H1 (cell line): ENCODE results near the gene GALNT9. TPM values are rescaled to one million over a fixed set of nuclear protein-coding genes. Genes with fewer than 3 reads are reported as not detected.

ENCODE experiments used
- BACH1 ChIP-seq: IDR thresholded peaks from 2 replicates; pipeline ENCODE4 v1.6.1; 2012; ENCODE audit warnings: low read length, improper control_type of control experiment
- BRCA1 ChIP-seq: IDR thresholded peaks from 2 replicates; pipeline ENCODE4 v1.6.1; 2012; ENCODE audit warnings: low read depth, low read length, improper control_type of control experiment
- CBX8 ChIP-seq: fragments of 300-800, 300-1000 bp; sonication (generic); IDR thresholded peaks from 2 replicates; pipeline ENCODE4 v1.7.1; 2016; ENCODE audit warnings: low read depth, low read length, borderline replicate concordance
- CREB1 ChIP-seq: IDR thresholded peaks from 2 replicates; pipeline ENCODE4 v1.6.1; 2012; ENCODE audit warnings: inconsistent platforms
- EGR1 ChIP-seq: IDR thresholded peaks from 2 replicates; pipeline ENCODE4 v1.6.1; 2011; ENCODE audit warnings: low read depth, low read length, borderline replicate concordance
- EP300 ChIP-seq, 2 experiments: IDR thresholded peaks; 1 replicate in 1 of 2; 2 replicates in 1 of 2; pipeline ENCODE4 v1.6.1; 2011 to 2012; ENCODE audit warnings: low read depth in 2 of 2, low read length in 2 of 2, mild to moderate bottlenecking in 2 of 2, borderline replicate concordance in 1 of 2, inconsistent platforms in 1 of 2, moderate library complexity in 1 of 2
- GABPA ChIP-seq: IDR thresholded peaks from 2 replicates; pipeline ENCODE4 v1.6.1; 2011; ENCODE audit warnings: mild to moderate bottlenecking, low read length, moderate library complexity, borderline replicate concordance; ENCODE audit not compliant: insufficient read depth
- POLR2A ChIP-seq, 2 experiments: IDR thresholded peaks; 1 replicate in 1 of 2; 2 replicates in 1 of 2; pipeline ENCODE4 v1.6.1; 2011; ENCODE audit warnings: low read depth in 2 of 2, low read length in 2 of 2, mild to moderate bottlenecking in 2 of 2; ENCODE audit errors: control extremely low read depth in 1 of 2
- RAD21 ChIP-seq, 2 experiments: IDR thresholded peaks in 1 of 2; conservative IDR thresholded peaks in 1 of 2; 2 replicates each; pipeline ENCODE4 v1.6.1; 2011; ENCODE audit warnings: low read depth in 2 of 2, low read length in 2 of 2, improper control_type of control experiment in 1 of 2, inconsistent platforms in 1 of 2, mild to moderate bottlenecking in 1 of 2, moderate library complexity in 1 of 2
- SIX5 ChIP-seq: IDR thresholded peaks from 2 replicates; pipeline ENCODE4 v1.6.1; 2011; ENCODE audit warnings: mild to moderate bottlenecking, low read depth, low read length
- polyA plus RNA-seq, 7 experiments: library from polyadenylated mRNA; depleted of rRNA in 3 of 7; stranded (reverse) in 5 of 7; unstranded in 2 of 7; fragments of >200 nt in 5 of 7; fragments of 200-250 nt in 2 of 7; gene quantifications; 1 replicate in 5 of 7; 2 replicates in 1 of 7; 4 replicates in 1 of 7; pipeline versions ENCODE4 v1.2.1 to v1.2.3, GENCODE V29; 2011 to 2013; ENCODE audit warnings: missing spikeins in 2 of 7, mixed read lengths in 2 of 7
- total RNA-seq: library from RNA; stranded (reverse); fragmentation: NEBNext Ultra II Directional; extraction: Animal tissue kit (Norgen Biotek cat#: 25700); gene quantifications from 2 replicates; pipeline ENCODE4 v1.2.1, GENCODE V29; 2021
- TF ChIP-seq, protein P1 (sequence below): fragments of 300-600 bp; sonication (generic); IDR thresholded peaks from 2 replicates; pipeline ENCODE4 v1.7.1; 2012; ENCODE audit warnings: low read length, moderate library complexity, mild to moderate bottlenecking, inconsistent platforms; ENCODE audit not compliant: insufficient replicate concordance

Gene GALNT9
- total and polyA plus RNA-seq, 2 of the 8 experiments (the other 6 are each of a cell fraction or from before 2014, with no cell fraction given): 2.0 to 3.6 TPM

DNA sequence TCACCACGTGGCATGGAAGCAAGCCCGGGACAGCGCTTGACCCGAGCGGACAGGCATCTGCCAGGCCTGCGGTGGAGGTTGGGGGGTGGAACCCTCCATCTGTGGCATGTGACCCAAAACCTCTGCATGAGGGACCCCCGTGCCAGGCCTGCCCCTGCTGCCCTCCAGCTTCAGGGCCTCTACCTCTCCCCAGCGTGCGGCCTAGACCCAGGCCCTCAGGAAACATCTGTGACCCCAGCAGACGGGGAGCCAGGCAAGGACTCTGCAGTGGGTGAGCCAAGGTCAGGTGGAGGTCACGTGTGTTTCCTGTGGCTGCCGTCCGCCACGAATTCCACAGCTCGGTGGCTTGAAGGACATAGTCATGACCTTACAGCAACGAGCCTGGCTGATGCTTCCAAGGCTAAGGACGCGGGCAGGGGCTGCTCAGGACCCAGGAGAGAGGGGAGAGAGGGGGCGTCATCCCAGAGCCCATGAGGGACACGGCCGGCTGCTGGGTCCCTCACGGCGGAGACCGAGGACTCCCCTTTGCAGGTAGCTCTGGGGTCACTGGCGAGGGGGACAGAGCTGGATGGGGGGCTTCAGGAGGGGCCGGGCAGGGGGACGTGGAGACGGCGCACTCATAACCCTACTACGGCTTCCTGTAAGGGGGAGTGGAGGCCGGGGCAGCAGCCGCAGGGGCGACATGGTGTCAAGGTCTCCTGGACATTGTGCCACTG, 91.5 kb downstream of the GALNT9 start (continued):
- TF ChIP-seq, protein P1, sequence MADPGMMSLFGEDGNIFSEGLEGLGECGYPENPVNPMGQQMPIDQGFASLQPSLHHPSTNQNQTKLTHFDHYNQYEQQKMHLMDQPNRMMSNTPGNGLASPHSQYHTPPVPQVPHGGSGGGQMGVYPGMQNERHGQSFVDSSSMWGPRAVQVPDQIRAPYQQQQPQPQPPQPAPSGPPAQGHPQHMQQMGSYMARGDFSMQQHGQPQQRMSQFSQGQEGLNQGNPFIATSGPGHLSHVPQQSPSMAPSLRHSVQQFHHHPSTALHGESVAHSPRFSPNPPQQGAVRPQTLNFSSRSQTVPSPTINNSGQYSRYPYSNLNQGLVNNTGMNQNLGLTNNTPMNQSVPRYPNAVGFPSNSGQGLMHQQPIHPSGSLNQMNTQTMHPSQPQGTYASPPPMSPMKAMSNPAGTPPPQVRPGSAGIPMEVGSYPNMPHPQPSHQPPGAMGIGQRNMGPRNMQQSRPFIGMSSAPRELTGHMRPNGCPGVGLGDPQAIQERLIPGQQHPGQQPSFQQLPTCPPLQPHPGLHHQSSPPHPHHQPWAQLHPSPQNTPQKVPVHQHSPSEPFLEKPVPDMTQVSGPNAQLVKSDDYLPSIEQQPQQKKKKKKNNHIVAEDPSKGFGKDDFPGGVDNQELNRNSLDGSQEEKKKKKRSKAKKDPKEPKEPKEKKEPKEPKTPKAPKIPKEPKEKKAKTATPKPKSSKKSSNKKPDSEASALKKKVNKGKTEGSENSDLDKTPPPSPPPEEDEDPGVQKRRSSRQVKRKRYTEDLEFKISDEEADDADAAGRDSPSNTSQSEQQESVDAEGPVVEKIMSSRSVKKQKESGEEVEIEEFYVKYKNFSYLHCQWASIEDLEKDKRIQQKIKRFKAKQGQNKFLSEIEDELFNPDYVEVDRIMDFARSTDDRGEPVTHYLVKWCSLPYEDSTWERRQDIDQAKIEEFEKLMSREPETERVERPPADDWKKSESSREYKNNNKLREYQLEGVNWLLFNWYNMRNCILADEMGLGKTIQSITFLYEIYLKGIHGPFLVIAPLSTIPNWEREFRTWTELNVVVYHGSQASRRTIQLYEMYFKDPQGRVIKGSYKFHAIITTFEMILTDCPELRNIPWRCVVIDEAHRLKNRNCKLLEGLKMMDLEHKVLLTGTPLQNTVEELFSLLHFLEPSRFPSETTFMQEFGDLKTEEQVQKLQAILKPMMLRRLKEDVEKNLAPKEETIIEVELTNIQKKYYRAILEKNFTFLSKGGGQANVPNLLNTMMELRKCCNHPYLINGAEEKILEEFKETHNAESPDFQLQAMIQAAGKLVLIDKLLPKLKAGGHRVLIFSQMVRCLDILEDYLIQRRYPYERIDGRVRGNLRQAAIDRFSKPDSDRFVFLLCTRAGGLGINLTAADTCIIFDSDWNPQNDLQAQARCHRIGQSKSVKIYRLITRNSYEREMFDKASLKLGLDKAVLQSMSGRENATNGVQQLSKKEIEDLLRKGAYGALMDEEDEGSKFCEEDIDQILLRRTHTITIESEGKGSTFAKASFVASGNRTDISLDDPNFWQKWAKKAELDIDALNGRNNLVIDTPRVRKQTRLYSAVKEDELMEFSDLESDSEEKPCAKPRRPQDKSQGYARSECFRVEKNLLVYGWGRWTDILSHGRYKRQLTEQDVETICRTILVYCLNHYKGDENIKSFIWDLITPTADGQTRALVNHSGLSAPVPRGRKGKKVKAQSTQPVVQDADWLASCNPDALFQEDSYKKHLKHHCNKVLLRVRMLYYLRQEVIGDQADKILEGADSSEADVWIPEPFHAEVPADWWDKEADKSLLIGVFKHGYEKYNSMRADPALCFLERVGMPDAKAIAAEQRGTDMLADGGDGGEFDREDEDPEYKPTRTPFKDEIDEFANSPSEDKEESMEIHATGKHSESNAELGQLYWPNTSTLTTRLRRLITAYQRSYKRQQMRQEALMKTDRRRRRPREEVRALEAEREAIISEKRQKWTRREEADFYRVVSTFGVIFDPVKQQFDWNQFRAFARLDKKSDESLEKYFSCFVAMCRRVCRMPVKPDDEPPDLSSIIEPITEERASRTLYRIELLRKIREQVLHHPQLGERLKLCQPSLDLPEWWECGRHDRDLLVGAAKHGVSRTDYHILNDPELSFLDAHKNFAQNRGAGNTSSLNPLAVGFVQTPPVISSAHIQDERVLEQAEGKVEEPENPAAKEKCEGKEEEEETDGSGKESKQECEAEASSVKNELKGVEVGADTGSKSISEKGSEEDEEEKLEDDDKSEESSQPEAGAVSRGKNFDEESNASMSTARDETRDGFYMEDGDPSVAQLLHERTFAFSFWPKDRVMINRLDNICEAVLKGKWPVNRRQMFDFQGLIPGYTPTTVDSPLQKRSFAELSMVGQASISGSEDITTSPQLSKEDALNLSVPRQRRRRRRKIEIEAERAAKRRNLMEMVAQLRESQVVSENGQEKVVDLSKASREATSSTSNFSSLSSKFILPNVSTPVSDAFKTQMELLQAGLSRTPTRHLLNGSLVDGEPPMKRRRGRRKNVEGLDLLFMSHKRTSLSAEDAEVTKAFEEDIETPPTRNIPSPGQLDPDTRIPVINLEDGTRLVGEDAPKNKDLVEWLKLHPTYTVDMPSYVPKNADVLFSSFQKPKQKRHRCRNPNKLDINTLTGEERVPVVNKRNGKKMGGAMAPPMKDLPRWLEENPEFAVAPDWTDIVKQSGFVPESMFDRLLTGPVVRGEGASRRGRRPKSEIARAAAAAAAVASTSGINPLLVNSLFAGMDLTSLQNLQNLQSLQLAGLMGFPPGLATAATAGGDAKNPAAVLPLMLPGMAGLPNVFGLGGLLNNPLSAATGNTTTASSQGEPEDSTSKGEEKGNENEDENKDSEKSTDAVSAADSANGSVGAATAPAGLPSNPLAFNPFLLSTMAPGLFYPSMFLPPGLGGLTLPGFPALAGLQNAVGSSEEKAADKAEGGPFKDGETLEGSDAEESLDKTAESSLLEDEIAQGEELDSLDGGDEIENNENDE: no peak
- TF ChIP-seq BACH1 (no peak), CREB1 (no peak), RAD21 (IDR thresholded peaks at IDR 0.05 in 1 of 2, conservative IDR thresholded peaks at IDR 0.05 in 1 of 2; ENCODE audit: low read depth in 2 of 2, low read length in 2 of 2) (no peak), SIX5 (no peak), CBX8 (no peak), BRCA1 (no peak), GABPA (no peak), EP300 (IDR thresholded peaks at IDR 0.05; ENCODE audit: borderline replicate concordance in 1 of 2, low read depth in 2 of 2, low read length in 2 of 2) (no peak), EGR1 (no peak), POLR2A (IDR thresholded peaks at IDR 0.05; ENCODE audit: control extremely low read depth in 1 of 2, low read depth in 2 of 2, low read length in 2 of 2) (no peak)
